IMR-90 (cell line): ENCODE measurements around the gene OR52A5. TPM values are rescaled to one million over a fixed set of nuclear protein-coding genes. Genes with fewer than 3 reads are reported as not detected.

Experiments
- ATAC-seq: fragments of 200-7000 bp; cut with Tn5 transposase; 2 replicates; pipeline ENCODE4 v1.9.1; 2020; ENCODE audit warnings: low read depth, mild to moderate bottlenecking, moderate library complexity
- BruUV-seq: library from RNA; stranded (reverse); fragments of 400-500 nt; replicated peaks from 2 replicates; lab custom pipeline; 2021; lab: Mats Ljungman, UMichigan
- CTCF ChIA-PET: fragments of 300-600 bp; formaldehyde crosslinking; extraction: SDS; loops from one replicate; lab custom pipeline; 2021; ENCODE audit warnings: antibody characterized with exemption; lab: Yijun Ruan, JAX
- POLR2A ChIA-PET: fragments of 300-600 bp; sonication (Branson Sonifier 250); formaldehyde crosslinking; loops from one replicate; lab custom pipeline; 2022; ENCODE audit warnings: antibody characterized with exemption; ENCODE audit not compliant: unreplicated experiment; lab: Charles Lee
- DNase-seq: peaks from one replicate; pipeline ENCODE4 v3.0.0; 2013
- H2AFZ ChIP-seq: replicated peaks from 2 replicates; pipeline ENCODE3; 2013; ENCODE audit warnings: low read length, mild to moderate bottlenecking; ENCODE audit not compliant: poor library complexity
- H2AK5ac ChIP-seq: 2 replicates; pipeline ENCODE4 v1.6.1; 2013; ENCODE audit warnings: low read depth, low read length, inconsistent platforms
- H2AK9ac ChIP-seq: replicated peaks from 2 replicates; pipeline ENCODE3; 2013; ENCODE audit warnings: mild to moderate bottlenecking, low read depth, low read length, moderate library complexity; ENCODE audit not compliant: poor library complexity
- H2BK120ac ChIP-seq: 2 replicates; pipeline ENCODE4 v1.6.1; 2013; ENCODE audit warnings: low read depth, low read length, inconsistent platforms
- H2BK15ac ChIP-seq: 3 replicates; pipeline ENCODE4 v1.6.1; 2013; ENCODE audit warnings: low read depth, low read length, inconsistent platforms
- H2BK20ac ChIP-seq: 2 replicates; pipeline ENCODE4 v1.6.1; 2013; ENCODE audit warnings: low read depth, mild to moderate bottlenecking, inconsistent platforms, low read length, moderate library complexity
- H2BK5ac ChIP-seq: 2 replicates; pipeline ENCODE4 v1.6.1; 2013; ENCODE audit warnings: mild to moderate bottlenecking, low read depth, low read length, inconsistent platforms; ENCODE audit not compliant: poor library complexity, severe bottlenecking
- H3K14ac ChIP-seq: replicated peaks from 2 replicates; pipeline ENCODE4 v1.6.1; 2013; ENCODE audit warnings: low read depth, low read length, inconsistent platforms
- H3K18ac ChIP-seq: 2 replicates; pipeline ENCODE4 v1.6.1; 2013; ENCODE audit warnings: low read depth, low read length, control low read depth
- H3K23ac ChIP-seq: 2 replicates; pipeline ENCODE4 v1.6.1; 2013; ENCODE audit warnings: low read depth, low read length, inconsistent platforms
- H3K27ac ChIP-seq: 2 replicates; pipeline ENCODE4 v1.5.1; 2013; ENCODE audit warnings: mild to moderate bottlenecking, control low read depth, low read length; ENCODE audit not compliant: insufficient read depth
- H3K27me3 ChIP-seq: 2 replicates; pipeline ENCODE4 v1.6.1; 2013; ENCODE audit warnings: low read length; ENCODE audit not compliant: control insufficient read depth, insufficient read depth
- H3K36me3 ChIP-seq: 2 replicates; pipeline ENCODE4 v1.6.1; 2013; ENCODE audit warnings: low read length, mixed read lengths; ENCODE audit not compliant: control insufficient read depth, insufficient read depth
- H3K4ac ChIP-seq: 2 replicates; pipeline ENCODE4 v1.6.1; 2013; ENCODE audit warnings: low read depth, low read length, inconsistent platforms
- H3K4me1 ChIP-seq: 2 replicates; pipeline ENCODE4 v1.6.1; 2013; ENCODE audit warnings: low read length, mixed read lengths; ENCODE audit not compliant: control insufficient read depth, insufficient read depth
- H3K4me2 ChIP-seq: 2 replicates; pipeline ENCODE4 v1.6.1; 2013; ENCODE audit warnings: low read depth, mild to moderate bottlenecking, control low read depth, low read length, moderate library complexity
- H3K4me3 ChIP-seq: 2 replicates; pipeline ENCODE4 v1.5.1; 2013; ENCODE audit warnings: low read depth, mild to moderate bottlenecking, control low read depth, low read length, moderate library complexity; ENCODE audit not compliant: insufficient read depth
- H3K56ac ChIP-seq: 2 replicates; pipeline ENCODE4 v1.6.1; 2013; ENCODE audit warnings: low read length, inconsistent platforms; ENCODE audit not compliant: insufficient read depth; ENCODE audit errors: extremely low read depth
- H3K79me1 ChIP-seq, 2 experiments: 2 replicates each; pipeline ENCODE4 v1.6.1; 2013; ENCODE audit warnings: low read length in 2 of 2, inconsistent platforms in 1 of 2, low read depth in 1 of 2
- H3K9ac ChIP-seq: 2 replicates; pipeline ENCODE4 v1.6.1; 2013; ENCODE audit warnings: low read depth, low read length, control low read depth
- H3K9me1 ChIP-seq: 2 replicates; pipeline ENCODE4 v1.6.1; 2013; ENCODE audit warnings: low read length, inconsistent platforms; ENCODE audit not compliant: insufficient read depth
- H3K9me3 ChIP-seq: 2 replicates; pipeline ENCODE4 v1.6.1; 2013; ENCODE audit warnings: low read length; ENCODE audit not compliant: control insufficient read depth, insufficient read depth
- H4K20me1 ChIP-seq: 2 replicates; pipeline ENCODE4 v1.6.1; 2013; ENCODE audit warnings: low read length, inconsistent platforms; ENCODE audit not compliant: insufficient read depth
- H4K5ac ChIP-seq: 2 replicates; pipeline ENCODE4 v1.6.1; 2013; ENCODE audit warnings: mild to moderate bottlenecking, low read depth, low read length, control low read depth
- H4K8ac ChIP-seq, 2 experiments: 2 replicates each; pipeline ENCODE4 v1.6.1; 2013; ENCODE audit warnings: low read depth in 2 of 2, low read length in 2 of 2, control low read depth in 1 of 2, inconsistent platforms in 1 of 2
- H4K91ac ChIP-seq: 2 replicates; pipeline ENCODE4 v1.6.1; 2013; ENCODE audit warnings: low read depth, low read length, inconsistent platforms; ENCODE audit not compliant: insufficient read depth
- BHLHE40 ChIP-seq: fragments of 150-350 bp; IDR thresholded peaks from 2 replicates; pipeline ENCODE4 v1.6.1; 2016; ENCODE audit warnings: mild to moderate bottlenecking, low read depth, low read length
- CEBPB ChIP-seq: IDR thresholded peaks from 2 replicates; pipeline ENCODE4 v1.6.1; 2012; ENCODE audit warnings: low read depth, low read length, improper control_type of control experiment
- CHD1 ChIP-seq: IDR thresholded peaks from 2 replicates; pipeline ENCODE4 v1.6.1; 2012; ENCODE audit warnings: low read depth, low read length, improper control_type of control experiment
- FOS ChIP-seq: fragments of 150-350 bp; IDR thresholded peaks from 2 replicates; pipeline ENCODE4 v1.6.1; 2016; ENCODE audit warnings: low read depth, low read length
- MAFK ChIP-seq: IDR thresholded peaks from 2 replicates; pipeline ENCODE4 v1.6.1; 2012; ENCODE audit warnings: low read depth, low read length, improper control_type of control experiment
- MXI1 ChIP-seq: IDR thresholded peaks from 2 replicates; pipeline ENCODE4 v1.6.1; 2012; ENCODE audit warnings: low read depth, mild to moderate bottlenecking, low read length, moderate library complexity, borderline replicate concordance
- POLR2A ChIP-seq: IDR thresholded peaks from 2 replicates; pipeline ENCODE4 v1.6.1; 2012; ENCODE audit warnings: mild to moderate bottlenecking, low read depth, low read length
- RFX5 ChIP-seq: IDR thresholded peaks from 2 replicates; pipeline ENCODE4 v1.8.0; 2012; ENCODE audit warnings: low read depth, mild to moderate bottlenecking, low read length, moderate library complexity
- USF2 ChIP-seq: fragments of 150-350 bp; IDR thresholded peaks from 2 replicates; pipeline ENCODE4 v1.6.1; 2017; ENCODE audit warnings: mild to moderate bottlenecking, antibody characterized with exemption, low read length, low read depth
- WGBS, 2 experiments: methylation state at CpG; one replicate each; pipeline versions ENCODE4 v1.1.5 to v1.1.7; 2013; ENCODE audit warnings: missing lambda C conversion rate in 2 of 2; ENCODE audit not compliant: insufficient read length in 1 of 2; ENCODE audit errors: extremely low coverage in 2 of 2; 5-methylcytosine and 5-hydroxymethylcytosine counted together
- dilution Hi-C: fragments of 300-500 bp; cut with HindIII; formaldehyde crosslinking; loops from one replicate; pipeline ENCODE4 v1.14.3; 2018; ENCODE audit warnings: low sequenced_read_pairs; ENCODE audit not compliant: unreplicated experiment
- in situ Hi-C: fragments of 300-500 bp; cut with MboI; formaldehyde crosslinking; loops from 3 replicates; pipeline ENCODE4 v1.14.3; 2019; ENCODE audit warnings: low sequenced_read_pairs, inconsistent platforms, mixed read lengths
- intact Hi-C: fragments of 100-400 bp; cut with micrococcal nuclease; formaldehyde crosslinking; loops from 2 replicates; pipeline ENCODE4 v1.10.0; 2022
- polyA plus RNA-seq, 3 experiments: library from polyadenylated mRNA; depleted of rRNA; stranded (reverse); fragments of >200 nt; gene quantifications; 2 replicates each; pipeline ENCODE4 v1.2.3, GENCODE V29; 2012; ENCODE audit warnings: low replicate concordance in 1 of 3
- total RNA-seq: library from RNA; depleted of rRNA; stranded (reverse); fragments of >200 nt; gene quantifications from 2 replicates; pipeline ENCODE4 v1.2.3, GENCODE V29; 2012

Gene OR52A5
- total and polyA plus RNA-seq, 2 of the 4 experiments (the other 2 are of a cell fraction) = not detected

- Histone ChIP-seq H3K4me3 (no peak overlapping the region), H4K91ac (no peak overlapping the region), H3K18ac (no peak overlapping the region), H3K79me1 (no peaks in the 10 kb centered on the region), H3K4ac (no peak overlapping the region), H3K9me3 (no peaks in the 10 kb centered on the region), H3K23ac (no peak overlapping the region), H3K14ac (no peak overlapping the region), H3K56ac (no peak overlapping the region), H2AK9ac (no peak overlapping the region), H3K27me3 (0 out of 2 replicates have a peak, but pooled peaks cover 2% of the 10 kb centered on the region), H3K4me2 (no peak overlapping the region), H4K5ac (no peak overlapping the region), H2BK5ac (no peak overlapping the region), H3K36me3 (no peaks in the 10 kb centered on the region), H2BK120ac (no peak overlapping the region), H3K4me1 (no peaks in the 10 kb centered on the region), H2BK15ac (no peak overlapping the region), H4K8ac (no peak overlapping the region), H2BK20ac (no peak overlapping the region), H2AK5ac (no peak overlapping the region), H4K20me1 (no peaks in the 10 kb centered on the region), H3K9me1 (no peaks in the 10 kb centered on the region), H3K27ac (no peak overlapping the region), H3K9ac (no peak overlapping the region), H2AFZ (no peak overlapping the region)
- CTCF ChIA-PET = interaction anchor here (0.6 kb wide), 1 partner anchor 20 kb away, joined by 3 read pairs; no protein-coding TSS in a partner anchor
- in situ Hi-C loops = no loop called here
- DNase-seq (no peak), ATAC-seq (no peak)
- dilution Hi-C loops = no loop called here
- intact Hi-C loops = no loop called here
- no TSS peak for BruUV-seq
- POLR2A ChIA-PET = no interaction called here
- TF ChIP-seq BHLHE40 (no peak), CEBPB (no peak), CHD1 (no peak), FOS (no peak), MXI1 (no peak), POLR2A (no peak), RFX5 (no peak), USF2 (no peak), MAFK (no peak)
- no CpG with 5 or more reads among the region's 2 CpGs for WGBS, 2 experiments
Observed at GRCh38 chr11:5102246-5102645, 35.9 kb downstream of the OR52A5 start.
